ENCODE measurements around the gene MRPS16.

MRPS16 gene

GRCh38 chr10:73239908-73240307 lies 12.5 kb downstream of the MRPS16 start:
- DNase-seq (ENCODE audit: low spot score): no peak

- DNase-seq (ENCODE audit: low spot score): no peak
Measured at GRCh38 chr10:73238990-73239566, 13.4 kb downstream of the MRPS16 start.

DNA sequence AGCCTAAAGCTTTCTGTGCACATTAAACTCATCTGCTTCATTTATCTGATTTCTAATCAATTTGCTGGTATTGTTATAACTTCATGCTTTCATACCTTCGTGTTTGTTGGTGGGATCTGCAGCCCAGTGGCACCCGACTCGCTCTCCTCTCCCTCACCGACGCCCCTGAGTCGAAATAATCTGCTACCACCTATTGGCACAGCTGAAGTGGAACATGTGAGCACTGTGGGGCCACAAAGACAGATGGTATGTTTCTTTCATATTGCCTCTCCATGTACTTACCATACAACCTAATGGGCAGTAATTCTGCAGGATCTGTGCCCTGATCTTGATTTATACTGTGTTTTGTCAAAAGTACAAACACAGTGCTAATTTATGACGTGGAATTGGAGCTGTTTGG lies 17.7 kb downstream of the MRPS16 start:
- no peak for DNase-seq (ENCODE audit: low spot score)

DNA sequence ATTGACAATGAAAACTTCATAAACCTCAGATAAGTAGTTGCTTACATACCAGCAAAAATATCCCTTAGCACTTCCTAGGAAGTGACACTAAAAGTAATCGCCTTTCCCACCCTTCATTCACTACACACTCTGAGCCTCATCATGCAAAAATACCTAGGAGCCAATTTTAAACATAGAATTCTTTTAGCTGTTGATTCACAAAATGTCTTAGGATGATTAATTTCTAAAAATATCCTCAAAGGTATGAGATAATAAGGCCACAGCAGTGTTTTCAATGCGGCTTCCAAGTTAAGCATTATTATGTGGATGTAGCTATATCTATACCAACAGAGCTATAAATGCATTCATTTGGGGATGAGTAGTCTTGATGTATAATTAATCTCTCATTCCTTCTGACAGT lies 18.6 kb downstream of the MRPS16 start:
- no peak for DNase-seq (ENCODE audit: low spot score)

DNA sequence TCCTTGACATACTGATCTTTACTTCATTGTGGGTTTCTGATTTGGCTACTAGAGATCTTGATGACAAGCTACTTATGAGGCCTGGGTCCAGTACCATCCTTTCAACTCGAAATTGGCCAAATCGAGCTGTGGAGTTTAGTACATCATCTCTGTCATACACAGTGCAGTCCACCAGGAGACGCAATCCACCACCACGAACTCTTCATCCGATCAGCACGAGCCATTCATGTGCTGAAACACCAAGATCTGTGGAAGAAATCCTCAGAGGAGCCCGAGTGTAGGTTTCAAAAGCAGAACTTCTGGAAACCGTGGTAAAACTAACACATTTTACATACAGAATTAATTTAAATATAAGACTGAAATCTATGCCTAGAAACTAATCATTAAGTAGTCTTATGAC lies 19.6 kb downstream of the MRPS16 start:
- no peak for DNase-seq (ENCODE audit: low spot score)

DNA sequence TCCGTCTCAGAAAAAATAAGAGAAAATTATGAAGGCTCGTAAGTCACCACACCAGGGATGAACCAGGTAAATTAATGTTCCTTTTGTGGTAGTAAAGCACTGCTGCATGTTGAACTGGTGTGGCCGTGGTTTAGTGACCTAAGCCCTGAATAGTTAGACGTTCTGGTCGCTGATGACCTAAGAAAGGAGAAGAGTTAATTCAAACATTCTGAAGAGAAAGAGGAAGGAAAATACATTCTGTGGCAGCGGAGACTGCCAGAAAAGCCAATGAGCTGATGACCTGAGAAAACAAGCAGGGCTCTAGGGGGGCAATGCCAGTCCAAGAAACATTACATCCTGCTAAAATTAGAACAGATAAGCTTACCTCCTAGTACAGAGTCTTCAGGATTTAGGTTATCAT lies 22.9 kb downstream of the MRPS16 start:
- DNase-seq (ENCODE audit: low spot score): no peak

DNA sequence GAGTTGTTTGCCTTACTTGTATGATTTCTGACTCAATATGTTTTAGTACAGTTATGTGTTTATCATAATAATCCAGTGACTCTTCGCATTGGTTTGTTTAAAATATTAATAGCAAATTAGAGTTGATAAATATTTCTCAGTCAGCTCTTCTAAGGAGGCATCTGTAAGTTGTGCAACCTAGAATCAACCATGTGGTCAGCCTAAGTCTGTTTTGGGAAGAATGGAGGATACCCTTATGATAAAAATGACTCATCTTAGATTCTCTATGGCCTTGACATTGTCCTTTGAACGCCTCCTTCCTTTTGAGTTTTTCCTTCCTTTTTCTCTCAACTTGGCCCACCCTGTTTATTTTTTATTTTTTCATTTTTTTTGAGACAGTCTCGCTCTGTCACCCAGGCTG lies 24.2 kb downstream of the MRPS16 start:
- DNase-seq (ENCODE audit: low spot score): no peak

DNA sequence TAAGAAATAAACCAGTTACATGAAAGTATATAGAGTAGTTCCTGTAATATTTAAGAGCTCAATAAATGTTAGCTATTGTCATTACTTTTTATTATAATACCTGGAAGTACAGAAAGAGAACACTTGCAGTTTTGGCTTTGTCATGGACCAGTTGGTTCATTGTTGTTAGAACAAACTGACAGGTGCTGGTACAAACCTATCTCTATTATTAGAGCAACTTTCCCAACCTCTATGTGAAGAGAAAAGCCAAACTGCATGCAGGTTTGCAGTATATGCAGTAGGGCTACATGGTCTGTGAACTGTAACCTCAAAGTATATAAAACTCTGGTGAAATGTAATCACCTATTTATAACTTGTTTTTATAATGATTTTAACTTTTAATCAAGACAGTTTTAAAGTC lies 25.8 kb downstream of the MRPS16 start:
- DNase-seq (ENCODE audit: low spot score): no peak

- peak; percentile 47 for DNase-seq (ENCODE audit: low spot score)
Measured at GRCh38 chr10:73225518-73225917, 26.9 kb downstream of the MRPS16 start.

GRCh38 chr10:73220989-73221388 lies 31.5 kb downstream of the MRPS16 start:
- DNase-seq (ENCODE audit: low spot score): no peak

GRCh38 chr10:73219384-73219783 lies 33.1 kb downstream of the MRPS16 start:
- no peak for DNase-seq (ENCODE audit: low spot score)

DNA sequence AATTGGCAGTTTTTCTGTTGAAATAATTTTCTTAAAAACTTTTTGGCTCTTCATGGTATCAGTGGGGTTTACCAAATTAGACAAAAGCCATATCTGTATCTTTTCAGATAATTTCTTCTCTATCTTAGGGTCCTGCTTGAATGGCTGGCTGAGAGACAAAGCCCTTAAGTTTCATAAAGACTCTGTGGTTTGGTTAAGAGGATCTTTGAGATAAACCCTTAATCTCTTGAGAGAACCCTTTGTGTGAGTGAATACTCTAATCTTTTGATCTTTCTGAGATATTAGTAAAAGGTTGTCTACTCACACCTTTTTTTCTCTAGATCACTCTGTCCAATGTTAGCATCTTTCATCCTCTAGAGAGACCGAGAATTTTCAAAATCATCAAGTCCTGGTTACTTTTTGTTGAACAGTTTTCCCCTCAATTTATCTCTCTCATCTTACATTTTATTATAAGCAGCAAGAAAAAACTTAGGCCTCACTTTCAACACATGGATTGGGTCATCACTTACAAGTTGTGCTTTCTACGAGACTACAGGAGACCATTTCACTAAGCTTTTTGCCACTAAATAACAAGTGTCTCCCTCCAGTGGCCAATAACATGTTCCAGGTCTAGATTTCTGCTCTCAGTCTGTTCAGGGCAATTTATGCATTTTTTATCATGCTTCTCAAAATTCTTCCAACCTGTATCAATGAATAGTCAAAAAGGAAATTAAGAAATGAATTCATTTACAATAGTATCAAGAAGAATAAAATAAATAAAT lies 33.8 kb downstream of the MRPS16 start:
- DNase-seq (ENCODE audit: low spot score): peak; percentile 9

DNA sequence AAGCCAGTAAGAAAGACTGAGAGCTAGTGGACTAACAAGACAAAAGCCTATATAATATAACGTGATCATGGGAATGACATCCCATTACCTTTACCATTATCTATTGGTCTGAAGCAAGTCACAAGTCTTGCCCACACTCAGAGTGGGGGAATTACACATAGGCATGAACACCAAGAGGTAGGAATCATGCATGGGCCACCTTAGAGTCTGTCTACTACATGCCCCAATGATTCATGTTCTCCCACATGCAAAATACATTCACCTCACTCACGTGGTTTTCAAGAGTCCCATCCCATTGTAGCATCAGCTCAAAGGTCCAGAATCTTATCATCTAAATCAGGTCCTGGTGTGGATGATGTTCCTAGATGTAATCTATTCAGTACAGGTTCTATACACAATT lies 34.8 kb downstream of the MRPS16 start:
- DNase-seq (ENCODE audit: low spot score): no peak

GRCh38 chr10:73215749-73216148 lies 36.7 kb downstream of the MRPS16 start:
- no peak for DNase-seq (ENCODE audit: low spot score)

GRCh38 chr10:73211106-73211811 lies 41.2 kb downstream of the MRPS16 start:
- no peak for DNase-seq (ENCODE audit: low spot score)

GRCh38 chr10:73210395-73211105 lies 41.9 kb downstream of the MRPS16 start:
- no peak for DNase-seq (ENCODE audit: low spot score)

DNA sequence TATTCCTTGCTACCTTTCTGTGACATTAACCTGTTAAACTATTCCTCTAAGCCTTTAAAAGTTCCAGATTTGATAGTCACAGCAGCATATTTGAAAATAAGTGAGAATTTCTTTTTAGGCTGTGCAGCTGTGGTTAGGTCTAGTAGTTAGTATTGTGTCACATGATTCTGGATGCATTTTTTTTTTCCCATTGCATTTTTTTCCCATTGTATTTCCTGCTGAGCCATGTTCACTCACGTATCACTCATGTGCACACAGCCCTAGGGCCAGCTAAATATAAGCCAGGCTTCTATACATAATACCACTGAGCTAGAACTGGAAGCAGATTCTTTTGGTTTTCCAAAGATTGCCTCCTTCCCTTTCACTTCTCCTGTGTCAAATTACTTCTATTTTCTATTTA lies 42.7 kb downstream of the MRPS16 start:
- peak; percentile 75 for DNase-seq (ENCODE audit: low spot score)

GRCh38 chr10:73207883-73208282 lies 44.6 kb downstream of the MRPS16 start:
- no peak for DNase-seq (ENCODE audit: low spot score)

DNA sequence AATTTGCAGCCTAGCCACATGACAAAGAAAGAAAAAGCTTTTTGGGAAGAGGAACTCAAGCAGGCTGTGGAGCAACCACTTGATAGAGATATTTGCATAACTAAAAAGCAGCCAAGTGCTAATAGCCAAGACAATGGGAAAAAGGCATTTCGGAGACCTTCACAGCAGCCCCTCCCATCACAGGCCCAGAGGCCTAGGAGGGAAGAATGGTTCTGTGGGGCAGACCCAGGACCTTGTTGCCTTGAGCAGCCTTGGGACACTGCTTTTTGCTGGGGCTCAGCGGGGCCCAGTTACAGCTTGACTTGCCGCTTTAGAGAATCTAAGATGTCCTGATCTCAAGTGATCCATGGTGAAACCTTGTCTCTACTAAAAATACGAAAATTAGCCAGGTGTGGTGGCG lies 46.1 kb downstream of the MRPS16 start:
- no peak for DNase-seq (ENCODE audit: low spot score)

DNA sequence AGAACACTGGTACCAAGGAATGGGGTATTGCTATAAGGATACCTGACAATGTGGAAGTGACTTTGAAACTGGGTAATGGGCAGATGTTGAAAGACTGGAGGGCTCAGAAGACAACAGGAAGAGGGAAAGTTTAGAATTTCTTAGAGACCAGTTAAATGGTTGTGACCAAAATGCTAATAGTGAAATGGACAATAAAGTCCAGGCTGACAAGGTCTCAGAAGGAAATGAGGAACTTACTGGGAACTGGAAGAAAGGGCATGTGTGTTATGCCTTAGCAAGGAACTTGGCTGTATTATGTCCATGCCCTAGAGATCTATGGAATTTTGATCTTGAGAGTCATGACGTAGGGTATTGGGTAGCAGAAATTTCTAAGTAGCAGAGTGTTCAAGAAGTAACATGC lies 46.6 kb downstream of the MRPS16 start:
- no peak for DNase-seq (ENCODE audit: low spot score)

DNA sequence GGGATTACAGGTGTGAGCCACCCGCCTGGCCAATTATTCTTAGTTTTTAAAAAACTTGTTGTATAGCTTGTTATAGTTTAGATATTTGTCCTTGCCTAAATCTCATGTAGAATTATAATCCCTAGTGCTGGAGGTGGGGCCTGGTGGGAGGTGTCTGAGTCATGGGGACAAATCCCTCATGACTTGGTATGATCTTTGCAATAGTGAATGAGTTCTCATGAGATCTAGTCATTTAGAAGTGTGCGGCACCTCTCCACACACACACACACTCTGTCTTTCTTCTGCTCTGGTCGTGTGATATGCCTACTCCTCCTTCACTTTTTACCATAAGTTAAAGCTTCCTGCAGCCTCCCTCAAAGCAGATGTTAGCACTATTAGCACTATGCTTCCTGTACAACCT lies 47.4 kb downstream of the MRPS16 start:
- DNase-seq (ENCODE audit: low spot score): no peak
